ENCODE results near the gene RHBDD1.

DNA sequence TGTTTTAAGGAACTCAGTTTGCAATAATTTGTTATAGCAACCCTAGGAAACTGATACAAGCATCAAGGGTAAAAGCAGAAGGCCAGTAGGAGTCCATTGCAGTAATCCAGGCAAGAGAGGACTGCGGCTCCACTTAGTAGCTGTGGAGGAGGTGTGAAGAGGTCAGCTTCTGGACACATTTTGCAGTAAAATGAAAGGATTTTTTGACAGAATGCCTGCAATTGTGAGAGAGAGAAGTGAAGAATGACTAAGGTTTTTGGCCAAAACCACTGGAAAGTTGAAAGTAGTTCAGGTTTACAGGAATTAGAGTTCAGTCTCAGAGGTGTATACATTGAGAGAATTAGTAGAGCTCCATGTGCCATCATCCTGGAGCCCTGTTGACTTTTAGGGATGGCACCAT, 129.5 kb downstream of the RHBDD1 start:
- TF ChIP-seq, protein P1, sequence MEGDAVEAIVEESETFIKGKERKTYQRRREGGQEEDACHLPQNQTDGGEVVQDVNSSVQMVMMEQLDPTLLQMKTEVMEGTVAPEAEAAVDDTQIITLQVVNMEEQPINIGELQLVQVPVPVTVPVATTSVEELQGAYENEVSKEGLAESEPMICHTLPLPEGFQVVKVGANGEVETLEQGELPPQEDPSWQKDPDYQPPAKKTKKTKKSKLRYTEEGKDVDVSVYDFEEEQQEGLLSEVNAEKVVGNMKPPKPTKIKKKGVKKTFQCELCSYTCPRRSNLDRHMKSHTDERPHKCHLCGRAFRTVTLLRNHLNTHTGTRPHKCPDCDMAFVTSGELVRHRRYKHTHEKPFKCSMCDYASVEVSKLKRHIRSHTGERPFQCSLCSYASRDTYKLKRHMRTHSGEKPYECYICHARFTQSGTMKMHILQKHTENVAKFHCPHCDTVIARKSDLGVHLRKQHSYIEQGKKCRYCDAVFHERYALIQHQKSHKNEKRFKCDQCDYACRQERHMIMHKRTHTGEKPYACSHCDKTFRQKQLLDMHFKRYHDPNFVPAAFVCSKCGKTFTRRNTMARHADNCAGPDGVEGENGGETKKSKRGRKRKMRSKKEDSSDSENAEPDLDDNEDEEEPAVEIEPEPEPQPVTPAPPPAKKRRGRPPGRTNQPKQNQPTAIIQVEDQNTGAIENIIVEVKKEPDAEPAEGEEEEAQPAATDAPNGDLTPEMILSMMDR (IDR thresholded peaks at IDR 0.05) = no peak
- no peak for TF ChIP-seq POLR2A (IDR thresholded peaks at IDR 0.05)

All from lower leg skin (tissue), 3 donors.